Heart right ventricle (tissue), 16 donors: Measurements from ENCODE around the gene FAM227B. TPM values are rescaled to one million over a fixed set of nuclear protein-coding genes. Genes with fewer than 3 reads are reported as not detected.

ENCODE experiments used
- ATAC-seq, 8 donors: fragments of 200-7000 bp; cut with Tn5 transposase; one replicate each; pipeline ENCODE4 v1.9.1; 2020; ENCODE audit warnings: mild to moderate bottlenecking in 8 of 8, moderate library complexity in 8 of 8, moderate number of reproducible peaks in 1 of 8
- DNase-seq, 2 donors: peaks; one replicate each; pipeline ENCODE4 v3.0.0-alpha.2; 2020
- H3K27ac ChIP-seq, 10 donors: fragments of 200-600 bp; sonication (generic) in 2 of 10; one replicate each; pipeline versions ENCODE4 v1.5.0 to v1.8.0; 2020 to 2022; ENCODE audit warnings: mild to moderate bottlenecking in 3 of 10
- H3K27me3 ChIP-seq, 7 donors: fragments of 200-600 bp; one replicate each; pipeline ENCODE4 v1.8.0; 2021 to 2022; ENCODE audit warnings: mild to moderate bottlenecking in 2 of 7
- H3K36me3 ChIP-seq, 9 donors: fragments of 200-600 bp; sonication (generic) in 1 of 9; one replicate each; pipeline versions ENCODE4 v1.5.0 to v1.8.0; 2020 to 2022; ENCODE audit warnings: mild to moderate bottlenecking in 2 of 9
- H3K4me1 ChIP-seq, 9 donors: fragments of 200-600 bp; sonication (generic) in 1 of 9; one replicate each; pipeline versions ENCODE4 v1.5.0 to v1.8.0; 2020 to 2022; ENCODE audit warnings: mild to moderate bottlenecking in 4 of 9
- H3K4me3 ChIP-seq, 10 donors: fragments of 200-600 bp; sonication (generic) in 2 of 10; one replicate each; pipeline versions ENCODE4 v1.5.0 to v1.8.0; 2020 to 2022; ENCODE audit warnings: mild to moderate bottlenecking in 7 of 10, moderate library complexity in 2 of 10
- H3K9me3 ChIP-seq, 11 donors: fragments of 200-600 bp in 10 of 11; sonication (generic) in 2 of 11; one replicate each; pipeline versions ENCODE4 v1.5.0 to v1.8.0; 2013 to 2022; ENCODE audit warnings: mild to moderate bottlenecking in 2 of 11, control low read depth in 1 of 11, moderate library complexity in 1 of 11
- CTCF ChIP-seq, 9 donors: fragments of 200-600 bp; sonication (generic) in 2 of 9; IDR thresholded peaks; one replicate each; pipeline versions ENCODE4 v1.5.0 to v1.8.0; 2021 to 2022; ENCODE audit warnings: antibody characterized with exemption in 9 of 9, mild to moderate bottlenecking in 5 of 9, moderate library complexity in 1 of 9
- WGBS, 2 donors: extraction: QIAGEN DNeasy Blood & Tissue Kit; methylation state at CpG; one replicate each; pipeline ENCODE4 v1.1.7; 2013; ENCODE audit warnings: inconsistent platforms in 1 of 2; 5-methylcytosine and 5-hydroxymethylcytosine counted together
- intact Hi-C, 10 donors: fragments of 100-400 bp; cut with DNase I; formaldehyde crosslinking; loops; one replicate each; pipeline versions ENCODE4 v1.11.1 to v1.14.2; 2022
- polyA plus RNA-seq, 2 donors: library from polyadenylated mRNA; stranded (reverse); fragments of 200-250 nt; gene quantifications; one replicate each; pipeline ENCODE4 v1.2.3, GENCODE V29; 2013
- total RNA-seq, 10 donors: library from RNA; stranded (reverse); fragmentation: NEBNext Ultra II Directional in 3 of 10; extraction: Animal tissue kit (Norgen Biotek cat#: 25700) in 3 of 10; gene quantifications; one replicate each; pipeline versions ENCODE4 v1.2.1 to v1.2.4, GENCODE V29; 2021 to 2023
- donor health status: Arrhythmogenic right ventricular cardiomyopathy.
- donor health status: ischemic (EF 13 %, LVEDD 7.1; RV severe dilation, severe dysfunction).
- donor health status: healthy with polysubstance abuse.
- donor health status: DM: no; HTN: yes; CAD: no.
- donor health status: DM: no; HTN: no; CAD: no.
- donor health status: ischemic (EF 25% LVEDD 6.9; RV normal size, moderate dysfunction).
- donor health status: ischemic (EF 25% LVEDD 5.7; RV mildly dilated, moderate dysfunction).
- donor health status: healthy.
- donor health status: DM: yes; HTN: yes; CAD: no.
- donor health status: Ischemic cardiomyopathy.
- donor health status: ischemic (EF 35%, LVEDD 5.7; RV mildly dilated, moderate dysfunction).
- donor health status: nonischemic (EF 11% LVEDD 7.7; RV severe dilation, severe dysfunction).
- donor health status: DM: yes; HTN: yes; CAD: no.
- donor health status: PGD.
- donor health status: ischemic (EF 29% LVEDD 5.4; RV normal size, mild dysfunction).
- donor health status: nonischemic (EF 23%, LVEDD 6.1; RV moderate dilation, normal function).

The FAM227B gene
- total and polyA plus RNA-seq, 12 donors, result 5.1 to 22.8 (median 14.4) TPM

GRCh38 chr15:49573421-49573820, 47.2 kb downstream of the FAM227B start:
- Histone ChIP-seq H3K9me3 (peaks cover 0 to 22% (median 0%) of the 10 kb centered on the region in 11 donors), H3K4me1 (no peaks in the 10 kb centered on the region), H3K4me3 (no peak overlapping the region), H3K27me3 (no peaks in the 10 kb centered on the region), H3K27ac (no peak overlapping the region), H3K36me3 (peaks cover 0 to 10% (median 0%) of the 10 kb centered on the region in 9 donors)
- ATAC-seq (no peak), DNase-seq (no peak)
- TF ChIP-seq CTCF (IDR thresholded peaks at IDR 0.05), result no peak
- intact Hi-C loops, result loop anchor here in 1 of 10 donors (2.0 kb wide), 1 partner anchor 45 kb away; no protein-coding TSS in a partner anchor
- WGBS, 2 donors, result 87 to 90% methylated on average over 1 of the region's 1 CpG

GRCh38 chr15:49570672-49571071, 49.9 kb downstream of the FAM227B start:
- DNase-seq (no peak), ATAC-seq (no peak)
- Histone ChIP-seq H3K36me3 (peaks cover 0 to 10% (median 0%) of the 10 kb centered on the region in 9 donors), H3K27ac (no peak overlapping the region), H3K4me1 (no peaks in the 10 kb centered on the region), H3K27me3 (no peaks in the 10 kb centered on the region), H3K4me3 (no peak overlapping the region), H3K9me3 (peaks cover 0 to 22% (median 0%) of the 10 kb centered on the region in 11 donors)
- 95 to 100% methylated on average over 1 of the region's 1 CpG for WGBS, 2 donors
- intact Hi-C loops, result no loop called here
- TF ChIP-seq CTCF (IDR thresholded peaks at IDR 0.05), result no peak

DNA sequence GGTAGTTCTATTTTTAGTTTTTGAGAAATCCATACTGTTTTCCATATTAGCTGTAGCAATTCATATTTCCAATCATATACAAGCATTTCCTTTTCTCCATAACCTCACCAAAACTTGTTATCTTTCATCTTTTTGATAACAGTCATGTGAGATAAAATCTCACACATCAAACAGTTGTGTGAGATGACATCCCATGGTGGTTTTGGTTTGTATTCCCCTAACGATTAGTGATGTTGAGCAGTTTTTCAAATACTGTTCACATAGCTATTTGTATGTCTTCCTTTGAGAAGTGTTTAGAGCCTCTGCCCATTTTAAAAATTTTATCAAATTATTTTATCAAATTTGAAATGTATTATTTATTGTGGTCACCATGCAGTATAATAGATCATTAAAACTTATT, 50.4 kb downstream of the FAM227B start:
- no peaks in the 10 kb centered on the region for H3K27me3 ChIP-seq
- no peak for TF ChIP-seq CTCF (IDR thresholded peaks at IDR 0.05)
- WGBS, 2 donors, result 52 to 85% methylated on average over 1 of the region's 1 CpG
- H3K4me3 ChIP-seq, result no peak overlapping the region
- intact Hi-C loops, result no loop called here
- H3K36me3 ChIP-seq, result peaks cover 0 to 10% (median 0%) of the 10 kb centered on the region in 9 donors
- DNase-seq, result no peak
- peaks cover 0 to 22% (median 0%) of the 10 kb centered on the region in 11 donors for H3K9me3 ChIP-seq
- no peak overlapping the region for H3K27ac ChIP-seq
- no peaks in the 10 kb centered on the region for H3K4me1 ChIP-seq
- no peak for ATAC-seq

DNA sequence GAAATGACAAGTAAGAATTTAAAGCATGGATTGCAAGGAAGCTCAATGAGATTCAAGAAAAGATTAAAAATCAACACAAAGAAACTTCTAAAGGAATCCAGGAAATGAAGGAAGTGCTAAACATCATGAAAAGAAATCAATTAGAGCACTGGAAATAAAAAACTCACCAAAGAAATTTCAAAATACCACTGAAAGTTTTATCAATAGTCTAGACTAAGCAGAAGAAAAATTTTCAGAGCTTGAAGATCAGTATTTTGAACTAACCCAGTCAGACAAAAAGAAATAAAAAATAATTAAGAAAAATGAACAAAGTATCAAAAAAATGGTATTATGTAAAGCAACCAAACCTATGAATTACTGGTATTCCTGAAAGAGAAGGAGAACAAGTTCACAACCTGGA, 60.6 kb downstream of the FAM227B start:
- no peak overlapping the region for H3K27ac ChIP-seq
- H3K27me3 ChIP-seq, result no peaks in the 10 kb centered on the region
- DNase-seq, result no peak
- H3K4me1 ChIP-seq, result no peaks in the 10 kb centered on the region
- no peak for TF ChIP-seq CTCF (IDR thresholded peaks at IDR 0.05)
- no peak for ATAC-seq
- no peaks in the 10 kb centered on the region for H3K36me3 ChIP-seq
- H3K9me3 ChIP-seq, result peaks cover 0 to 68% (median 21%) of the 10 kb centered on the region in 11 donors
- intact Hi-C loops, result no loop called here
- H3K4me3 ChIP-seq, result no peak overlapping the region
